Measurements from ENCODE around the gene PDE6B. TPM values are rescaled to one million over a fixed set of nuclear protein-coding genes. Genes with fewer than 3 reads are reported as not detected.

Gene PDE6B
- polyA plus RNA-seq, 2 of the 4 experiments (the other 2 are of a cell fraction), result not detected

GRCh38 chr4:612052-612748 lies 13.2 kb upstream of the PDE6B start:
- CTCF ChIA-PET, result no interaction called here
- ATAC-seq, result no peak
- POLR2A ChIA-PET, result no interaction called here
- WGBS (ENCODE audit: missing lambda C conversion rate), result 12% methylated on average over 8 of the region's 22 CpGs
- Histone ChIP-seq H3K9me3 (no peaks in the 10 kb centered on the region; the same call in 2 of the 3 replicates), H3K4me3 (no peak overlapping the region), H3K4me2 (no peak overlapping the region), H3K4me1 (no peaks in the 10 kb centered on the region), H3K27ac (no peak overlapping the region)
- no peak for TF ChIP-seq BHLHE40 (IDR thresholded peaks at IDR 0.05; ENCODE audit: low read depth, low read length)
- no peak for TF ChIP-seq CEBPB (IDR thresholded peaks at IDR 0.05)
- TF ChIP-seq PBX3 (IDR thresholded peaks at IDR 0.05), result no peak
- no peak for TF ChIP-seq KDM1A (IDR thresholded peaks at IDR 0.05; ENCODE audit: low read depth)
- no peak for TF ChIP-seq HOXB5 (CRISPR knock-in tag; IDR thresholded peaks at IDR 0.05)
- no peak for TF ChIP-seq TP53 (CRISPR knock-in tag; IDR thresholded peaks at IDR 0.05)
- no peak for TF ChIP-seq PHF8 (IDR thresholded peaks at IDR 0.05; ENCODE audit: borderline replicate concordance, low read depth)
- DNase-seq (ENCODE audit: low read depth in 1 of 2, low spot score in 1 of 2), result no peak
- FAIRE-seq, result no peak

- ChIA-PET CTCF (no interaction called here), POLR2A (no interaction called here)
- DNase-seq (ENCODE audit: low read depth in 1 of 2, low spot score in 1 of 2) (no peak), FAIRE-seq (no peak), ATAC-seq (no peak)
- TF ChIP-seq RNF2 (IDR thresholded peaks at IDR 0.05; ENCODE audit: borderline replicate concordance, low read depth) (no peak), ZNF302 (CRISPR knock-in tag; IDR thresholded peaks at IDR 0.05) (no peak), FOSL2 (IDR thresholded peaks at IDR 0.05) (no peak), FOSL2 (CRISPR knock-in tag; IDR thresholded peaks at IDR 0.05) (no peak), JUN (IDR thresholded peaks at IDR 0.05) (no peak), POLR2AphosphoS2 (conservative IDR thresholded peaks at IDR 0.05; ENCODE audit: low read length) (no peak)
- 61% methylated on average over 3 of the region's 7 CpGs for WGBS (ENCODE audit: missing lambda C conversion rate)
- no peak overlapping the region for H3K4me2 ChIP-seq
- H3K9me3 ChIP-seq, result no peaks in the 10 kb centered on the region; the same call in 2 of the 3 replicates
- H3K4me3 ChIP-seq, result no peak overlapping the region
- no peaks in the 10 kb centered on the region for H3K4me1 ChIP-seq
- H3K27ac ChIP-seq, result no peak overlapping the region
These were observed 12.6 kb upstream of the PDE6B start for GRCh38 chr4:612749-613125.

GRCh38 chr4:613126-613525 lies 12.2 kb upstream of the PDE6B start:
- ChIA-PET POLR2A (no interaction called here), CTCF (no interaction called here)
- 7% methylated on average over 2 of the region's 9 CpGs for WGBS (ENCODE audit: missing lambda C conversion rate)
- DNase-seq (ENCODE audit: low read depth in 1 of 2, low spot score in 1 of 2) (no peak), FAIRE-seq (no peak), ATAC-seq (no peak)
- Histone ChIP-seq H3K4me1 (no peaks in the 10 kb centered on the region), H3K4me2 (no peak overlapping the region), H3K9me3 (no peaks in the 10 kb centered on the region; the same call in 2 of the 3 replicates), H3K4me3 (no peak overlapping the region), H3K27ac (no peak overlapping the region)
- TF ChIP-seq CBX2 (IDR thresholded peaks at IDR 0.05; ENCODE audit: borderline replicate concordance, low read depth), result no peak
- no peak for TF ChIP-seq SMC3 (IDR thresholded peaks at IDR 0.05)
- no peak for TF ChIP-seq KDM1A (IDR thresholded peaks at IDR 0.05; ENCODE audit: low read depth)
- no peak for TF ChIP-seq PBX3 (IDR thresholded peaks at IDR 0.05)
- TF ChIP-seq E2F6 (IDR thresholded peaks at IDR 0.05; ENCODE audit: borderline replicate concordance, low read depth), result no peak
- TF ChIP-seq EHMT2 (IDR thresholded peaks at IDR 0.05; ENCODE audit: low read depth), result no peak
- no peak for TF ChIP-seq ATOH8 (CRISPR knock-in tag; IDR thresholded peaks at IDR 0.05; ENCODE audit: low read depth)
- TF ChIP-seq TP53 (CRISPR knock-in tag; IDR thresholded peaks at IDR 0.05), result no peak
- no peak for TF ChIP-seq MAFK (IDR thresholded peaks at IDR 0.05; ENCODE audit: partially characterized antibody)
- no peak for TF ChIP-seq GATA3 (IDR thresholded peaks at IDR 0.05; ENCODE audit: borderline replicate concordance)
- TF ChIP-seq ZFP36 (IDR thresholded peaks at IDR 0.05; ENCODE audit: borderline replicate concordance, partially characterized antibody), result no peak
- no peak for TF ChIP-seq NR3C1 (IDR thresholded peaks at IDR 0.05)
- TF ChIP-seq MAX (IDR thresholded peaks at IDR 0.05), result no peak
- TF ChIP-seq NFE2L2 (conservative IDR thresholded peaks at IDR 0.05; ENCODE audit: low read length), result no peak
- no peak for TF ChIP-seq CTCF (IDR thresholded peaks at IDR 0.05)
- TF ChIP-seq FOXS1 (CRISPR knock-in tag; IDR thresholded peaks at IDR 0.05), result no peak
- TF ChIP-seq MYC (IDR thresholded peaks at IDR 0.05; ENCODE audit: borderline replicate concordance, low read length), result no peak
- no peak for TF ChIP-seq JUNB (IDR thresholded peaks at IDR 0.05)
